HG02759 (cell line): ENCODE measurements around the gene ENGASE.

Experiments used
- ATAC-seq: cut with Tn5 transposase; IDR thresholded peaks from one replicate; pipeline ENCODE4 v1.9.1; 2021; ENCODE audit warnings: mild to moderate bottlenecking, moderate library complexity; ENCODE audit not compliant: unreplicated experiment

ENGASE gene

GRCh38 chr17:79079421-79080200 lies 5.0 kb downstream of the ENGASE start:
- no peak for ATAC-seq

DNA sequence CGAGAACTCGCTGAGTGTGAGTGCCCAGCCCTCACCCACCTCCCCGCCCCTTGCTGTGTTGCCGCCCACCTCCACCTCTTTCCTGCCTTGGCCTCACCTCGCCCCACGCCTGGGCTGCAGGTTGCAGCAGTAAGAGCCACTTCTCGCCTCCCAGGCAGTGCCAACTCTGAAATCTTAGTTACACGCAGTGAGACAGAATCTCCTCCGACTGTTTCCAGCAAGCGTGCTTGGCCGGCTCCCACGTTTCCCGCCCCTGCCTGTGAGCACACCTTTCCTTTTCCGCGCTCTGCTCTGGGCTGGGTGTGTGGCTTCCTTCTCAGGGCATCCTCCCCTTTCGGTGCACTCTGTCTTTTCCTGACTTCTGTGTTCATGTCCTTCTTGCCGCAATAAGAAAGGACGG lies 5.7 kb downstream of the ENGASE start:
- no peak for ATAC-seq

- ATAC-seq = no peak
These were observed 6.2 kb downstream of the ENGASE start for GRCh38 chr17:79080761-79081290.

DNA sequence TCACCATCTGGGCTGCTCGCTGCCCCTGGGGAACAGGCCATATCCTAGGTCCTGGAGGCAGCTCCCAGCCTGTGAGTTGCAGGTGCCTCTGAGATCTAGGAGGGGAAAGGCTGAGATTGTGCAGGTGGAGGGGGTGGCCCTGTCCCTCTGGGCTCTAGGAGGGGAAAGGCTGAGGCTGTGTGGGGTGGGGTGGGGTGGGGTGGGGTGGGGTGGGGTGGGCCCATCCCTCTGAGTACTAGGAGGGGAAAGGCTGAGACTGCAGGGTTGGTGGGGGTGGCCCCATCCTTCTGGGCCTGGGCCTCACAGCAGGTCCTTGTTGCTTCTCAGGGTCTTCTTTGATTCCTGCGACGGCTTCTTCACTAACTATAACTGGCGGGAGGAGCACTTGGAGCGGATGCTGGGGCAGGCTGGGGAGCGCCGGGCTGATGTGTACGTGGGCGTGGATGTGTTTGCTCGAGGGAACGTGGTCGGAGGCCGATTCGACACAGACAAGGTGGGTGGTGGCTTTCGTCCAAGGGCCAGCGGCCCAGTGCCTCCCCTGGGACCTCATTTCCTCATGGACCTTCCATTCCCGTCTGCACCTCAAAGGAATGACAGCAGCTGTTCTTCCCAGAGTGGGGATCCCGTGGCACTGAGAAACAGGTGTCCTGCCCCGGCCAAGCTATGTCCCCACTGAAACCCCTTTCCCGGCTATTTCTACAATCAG lies 7.1 kb downstream of the ENGASE start:
- ATAC-seq = no peak

DNA sequence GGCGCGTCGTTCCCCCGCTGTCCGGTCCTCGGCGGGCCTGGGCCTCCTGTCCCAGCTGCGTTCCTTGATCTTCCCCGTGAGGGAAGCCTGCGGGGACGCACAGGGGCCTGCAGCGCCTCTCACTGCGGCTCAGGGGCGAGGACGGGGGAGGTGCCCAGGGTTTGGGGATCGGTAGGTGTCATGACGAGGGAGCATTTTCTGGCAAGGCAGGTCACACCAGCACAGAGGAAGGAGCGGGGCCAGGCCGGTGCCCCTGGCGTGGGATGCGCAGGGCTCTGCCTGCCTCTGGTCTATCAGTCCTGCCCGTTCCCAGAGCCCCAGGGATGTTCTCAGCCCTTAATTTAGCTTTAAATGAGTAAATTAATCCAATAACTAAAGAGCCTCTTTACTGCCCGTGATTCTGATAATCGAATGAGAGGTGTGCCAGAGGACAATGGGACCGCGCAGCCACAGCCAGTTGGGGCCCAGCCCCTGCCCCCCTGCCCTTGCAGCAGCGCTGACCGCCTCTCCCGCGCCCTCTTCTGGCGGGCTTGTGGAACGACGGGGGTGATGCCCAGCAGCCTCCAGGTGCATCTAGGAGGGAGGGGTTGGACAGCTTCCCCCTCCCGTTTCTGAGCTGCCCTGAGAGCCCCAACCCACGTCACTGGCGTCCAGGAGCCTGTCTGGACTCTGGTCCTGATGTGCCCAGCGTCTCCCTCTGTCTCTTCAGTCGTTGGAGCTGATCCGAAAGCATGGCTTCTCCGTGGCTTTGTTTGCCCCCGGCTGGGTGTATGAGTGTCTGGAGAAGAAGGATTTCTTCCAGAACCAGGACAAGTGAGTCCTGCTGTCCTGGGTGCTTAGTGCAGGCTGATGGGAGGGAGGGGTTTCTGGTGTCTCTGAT lies 7.9 kb downstream of the ENGASE start:
- no peak for ATAC-seq

DNA sequence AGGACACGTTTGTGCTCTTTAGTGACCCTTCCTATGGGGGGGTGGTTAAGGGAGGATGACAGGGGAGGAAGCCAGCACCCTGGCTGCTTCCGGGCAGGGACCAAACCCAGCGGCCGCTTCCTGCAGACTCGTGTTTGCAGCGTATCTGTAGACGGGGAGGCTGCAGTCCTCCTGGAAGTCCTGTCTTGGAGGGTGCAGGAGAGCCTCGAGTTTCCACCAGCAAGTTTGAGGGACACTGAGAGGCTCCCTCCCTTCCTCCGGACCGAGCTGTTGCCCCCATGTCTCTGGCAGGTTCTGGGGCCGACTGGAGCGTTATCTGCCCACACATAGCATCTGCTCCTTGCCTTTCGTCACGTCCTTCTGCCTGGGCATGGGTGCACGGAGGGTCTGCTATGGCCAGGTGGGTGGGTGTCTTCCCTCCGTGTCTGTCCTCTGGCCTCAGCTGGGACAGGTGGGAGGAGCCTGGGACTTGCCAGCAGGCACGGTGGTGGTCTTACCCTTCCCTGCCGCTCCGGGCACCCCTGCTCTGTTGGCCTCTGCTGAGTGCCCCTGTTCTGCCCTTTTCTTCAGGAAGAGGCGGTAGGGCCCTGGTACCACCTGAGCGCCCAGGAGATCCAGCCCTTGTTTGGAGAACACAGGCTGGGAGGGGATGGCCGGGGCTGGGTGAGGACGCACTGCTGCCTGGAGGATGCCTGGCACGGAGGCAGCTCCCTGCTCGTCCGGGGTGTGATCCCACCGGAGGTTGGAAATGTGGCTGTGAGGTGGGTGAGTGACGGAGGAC lies 8.8 kb downstream of the ENGASE start:
- no peak for ATAC-seq

DNA sequence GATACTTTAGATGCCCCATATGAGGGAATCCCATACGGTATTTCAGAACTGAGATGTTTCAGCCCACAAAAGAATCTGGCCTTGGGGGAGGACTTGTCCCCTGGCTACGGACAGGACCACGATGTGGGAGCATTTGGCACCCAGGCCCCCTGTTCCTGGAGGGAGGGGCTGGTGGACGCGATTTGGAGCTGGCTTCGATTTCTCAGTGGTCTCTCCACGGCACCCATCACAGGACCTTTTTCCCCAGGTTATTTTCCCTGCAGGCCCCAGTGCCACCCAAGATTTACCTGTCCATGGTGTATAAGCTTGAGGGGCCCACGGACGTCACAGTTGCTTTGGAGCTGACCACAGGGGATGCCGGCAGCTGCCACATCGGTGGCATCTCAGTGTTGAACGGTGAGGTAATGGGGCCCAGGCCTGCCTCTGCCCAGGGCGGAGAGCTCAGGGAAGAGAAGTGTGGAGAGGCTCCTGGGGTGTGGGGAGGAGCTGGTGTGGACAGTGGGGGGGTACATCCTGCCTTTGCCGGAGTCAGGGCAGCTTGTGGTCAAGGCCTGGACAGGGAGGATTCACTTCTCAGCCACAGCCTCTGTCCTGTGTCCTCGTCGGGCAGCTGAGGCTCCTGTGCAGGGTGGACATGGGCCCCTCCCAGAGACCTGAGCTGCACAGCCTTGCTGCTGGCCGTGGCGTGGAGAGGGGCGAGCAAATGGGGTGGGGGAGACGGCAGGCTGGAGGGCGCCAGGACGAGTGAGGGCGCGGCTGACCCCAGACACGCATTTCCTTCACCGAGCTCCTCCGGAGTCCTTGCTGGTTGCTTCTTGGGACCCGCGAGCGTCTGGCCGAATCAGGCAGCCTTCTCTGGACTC lies 9.9 kb downstream of the ENGASE start:
- no peak for ATAC-seq

DNA sequence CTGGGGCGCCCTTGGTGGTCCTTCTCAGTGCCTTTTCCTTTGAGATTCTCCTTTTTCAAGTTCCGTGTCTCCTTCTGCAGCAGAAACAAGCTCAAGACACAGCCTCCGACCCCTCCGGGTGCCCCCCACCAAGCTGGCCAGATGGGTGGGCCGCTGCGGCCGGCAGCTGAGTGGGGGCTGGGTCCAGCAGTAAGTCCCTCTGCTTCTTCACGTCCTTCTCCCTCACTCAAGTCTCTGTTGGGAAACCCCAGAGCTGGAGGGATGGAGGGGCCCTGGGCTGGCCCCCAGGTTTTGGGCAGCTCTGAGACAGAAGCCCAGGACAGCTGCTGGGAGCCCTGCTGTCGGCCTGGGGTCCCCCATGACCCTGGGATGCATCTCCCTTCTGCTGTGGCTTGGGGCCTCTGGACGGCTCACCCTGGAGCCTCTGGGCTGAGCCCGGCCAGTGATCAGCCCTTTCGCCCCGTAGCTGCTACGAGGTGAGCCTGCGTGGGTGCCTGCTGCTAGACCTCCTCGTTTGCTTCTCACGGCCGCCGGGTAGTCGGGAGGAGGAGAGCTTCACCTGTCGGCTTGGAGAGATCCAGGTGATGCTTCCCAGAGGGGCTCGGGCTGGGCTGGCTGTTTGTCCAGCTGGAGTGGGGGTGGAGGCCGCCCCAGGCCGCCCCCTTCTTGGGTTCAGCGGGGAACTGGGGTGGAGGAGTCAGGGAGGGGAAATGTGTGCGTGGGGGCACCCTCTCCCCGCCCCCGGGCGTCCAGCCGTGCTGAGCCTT lies 10.7 kb downstream of the ENGASE start:
- no peak for ATAC-seq

DNA sequence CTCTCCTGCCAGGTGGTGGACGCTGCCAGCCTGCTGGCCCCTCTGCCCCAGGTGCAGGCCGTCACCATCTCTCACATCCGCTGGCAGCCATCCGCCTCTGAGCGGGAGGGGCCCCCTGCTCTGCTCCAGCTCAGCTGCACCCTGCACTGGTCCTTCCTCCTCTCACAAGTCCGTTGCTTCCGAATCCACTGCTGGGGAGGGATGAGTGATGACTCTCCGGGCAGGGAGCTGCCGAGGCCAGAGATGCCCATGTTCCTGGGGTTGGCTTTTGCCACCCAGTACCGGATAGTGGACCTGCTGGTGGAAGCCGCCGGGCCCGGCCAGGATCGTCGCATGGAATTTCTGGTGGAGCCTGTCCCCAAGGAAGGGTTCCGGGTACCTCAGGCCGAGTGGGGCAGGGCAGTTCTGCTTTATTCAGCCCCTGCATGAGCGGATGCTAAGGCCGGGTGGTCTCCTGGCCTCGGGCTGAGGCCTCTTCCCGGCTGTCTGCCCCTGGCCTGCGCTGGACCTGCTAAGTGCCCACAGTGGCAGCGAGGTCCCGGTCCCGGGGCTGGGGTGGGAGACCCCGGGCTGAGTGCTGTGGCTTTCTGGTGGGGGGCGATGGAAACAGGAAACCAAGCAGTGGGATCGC lies 11.4 kb downstream of the ENGASE start:
- ATAC-seq = no peak

DNA sequence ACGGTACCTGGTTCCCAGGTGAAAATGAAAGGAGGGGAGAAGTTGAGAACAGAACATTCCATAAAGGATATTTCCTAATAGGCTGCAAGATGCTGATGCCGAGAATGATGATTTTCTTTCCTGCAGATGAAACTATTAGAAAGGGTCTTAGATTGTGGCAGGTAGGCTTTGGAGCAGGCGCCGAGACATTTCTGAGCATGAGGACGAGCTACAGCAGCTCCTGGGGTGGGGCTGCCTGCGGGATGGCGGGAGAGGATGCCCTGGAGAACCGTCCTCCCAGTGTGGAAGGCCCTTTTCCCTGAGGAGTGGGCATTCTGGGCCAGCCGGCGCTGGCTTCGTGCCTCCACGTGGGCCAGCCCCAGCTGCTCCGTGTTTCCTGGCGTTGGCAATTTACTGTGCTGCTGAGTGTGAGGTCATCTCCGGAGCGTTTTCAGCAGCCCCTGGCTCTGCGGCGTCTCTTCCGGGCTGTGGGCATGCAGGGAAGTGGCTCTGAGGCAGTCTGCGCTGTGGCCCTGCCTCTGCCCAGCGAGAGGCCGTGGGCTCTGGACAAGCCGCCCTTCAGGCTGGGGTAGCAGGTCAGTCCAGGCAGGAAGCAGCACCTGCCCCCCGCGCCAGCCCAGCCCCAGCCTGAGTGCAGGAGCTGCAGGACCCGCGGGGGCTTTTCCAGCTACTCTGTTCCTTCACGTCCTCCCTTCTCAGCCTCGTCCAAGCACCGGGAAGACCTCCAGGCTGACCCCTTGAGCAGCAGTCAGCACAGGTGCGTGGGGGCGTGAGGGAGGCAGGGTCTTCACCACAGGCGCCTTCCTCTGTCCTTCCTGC lies 12.2 kb downstream of the ENGASE start:
- ATAC-seq = no peak

GRCh38 chr17:79087428-79088143 lies 13.0 kb downstream of the ENGASE start:
- ATAC-seq = no peak

DNA sequence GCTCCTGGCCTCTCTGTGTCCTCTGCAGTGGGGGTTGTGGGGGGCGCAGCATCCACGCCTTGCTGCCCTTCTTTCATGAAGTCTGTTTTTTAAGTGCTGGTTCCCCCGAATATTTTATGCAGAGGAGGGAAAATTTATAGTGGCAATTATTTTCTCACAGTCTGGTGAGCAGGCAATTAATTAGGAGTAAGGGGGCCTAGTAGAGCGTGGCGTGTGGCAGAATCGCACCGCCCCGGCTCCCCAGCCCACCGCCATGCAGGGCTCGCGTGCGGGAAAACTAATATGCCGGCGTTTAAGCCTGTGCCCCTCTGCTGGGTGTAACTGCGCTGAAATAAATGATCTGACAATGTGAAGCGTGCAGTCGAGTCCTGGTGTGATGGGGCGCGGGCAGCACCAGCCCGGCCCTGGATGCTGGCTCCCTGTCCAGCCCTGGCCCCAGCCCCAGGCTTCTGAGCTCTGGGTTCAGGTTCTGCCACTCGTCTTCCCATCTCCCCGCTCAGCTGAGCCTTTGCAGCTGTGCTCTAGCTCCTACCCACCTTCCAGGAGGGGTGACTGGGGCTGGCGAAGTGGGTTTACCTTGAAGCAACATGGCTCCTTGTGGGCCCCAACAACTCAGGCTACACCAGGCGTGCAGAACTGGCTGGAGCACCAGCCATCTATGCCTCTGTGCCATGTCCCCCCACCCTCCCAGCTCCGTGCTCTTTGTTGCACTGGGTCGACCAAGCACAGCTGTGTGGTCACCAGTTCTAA lies 13.8 kb downstream of the ENGASE start:
- no peak for ATAC-seq

GRCh38 chr17:79088997-79089328 lies 14.3 kb downstream of the ENGASE start:
- no peak for ATAC-seq

DNA sequence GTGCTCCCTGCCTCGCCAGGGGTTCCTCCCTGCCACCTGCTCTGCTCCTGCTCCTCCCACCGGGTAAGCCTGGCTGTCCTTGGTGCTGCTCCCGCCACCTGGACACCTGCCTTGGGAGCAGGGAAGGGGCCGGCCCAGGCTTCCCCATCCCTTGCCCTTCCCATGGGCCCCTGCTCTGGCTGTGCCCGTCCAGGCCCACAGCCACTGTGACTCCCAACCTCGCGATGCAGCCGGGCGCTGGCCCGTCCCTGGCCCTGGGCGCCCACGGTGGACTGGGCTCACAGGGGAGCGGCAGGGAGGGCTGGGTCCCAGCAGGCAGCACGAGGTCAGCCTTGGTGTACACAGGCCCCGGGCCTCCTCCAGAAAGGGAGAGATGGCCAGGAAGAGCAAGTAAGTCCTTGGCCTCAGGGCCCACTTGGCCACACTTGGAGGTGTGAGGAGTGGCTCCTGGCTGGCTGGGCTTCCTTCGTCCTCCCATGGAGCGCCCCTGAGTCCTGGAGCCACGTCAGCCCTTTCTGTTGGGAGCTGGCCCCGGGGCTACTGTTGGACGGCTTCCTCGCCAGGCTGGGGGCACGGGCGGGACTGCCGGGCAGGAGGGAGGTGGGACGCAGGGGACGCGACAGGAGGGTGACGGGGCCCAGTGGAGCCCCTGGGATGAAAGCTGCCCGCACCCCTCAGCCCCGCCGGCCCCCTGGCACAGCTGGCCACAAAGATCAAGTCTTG lies 15.3 kb downstream of the ENGASE start:
- no peak for ATAC-seq

DNA sequence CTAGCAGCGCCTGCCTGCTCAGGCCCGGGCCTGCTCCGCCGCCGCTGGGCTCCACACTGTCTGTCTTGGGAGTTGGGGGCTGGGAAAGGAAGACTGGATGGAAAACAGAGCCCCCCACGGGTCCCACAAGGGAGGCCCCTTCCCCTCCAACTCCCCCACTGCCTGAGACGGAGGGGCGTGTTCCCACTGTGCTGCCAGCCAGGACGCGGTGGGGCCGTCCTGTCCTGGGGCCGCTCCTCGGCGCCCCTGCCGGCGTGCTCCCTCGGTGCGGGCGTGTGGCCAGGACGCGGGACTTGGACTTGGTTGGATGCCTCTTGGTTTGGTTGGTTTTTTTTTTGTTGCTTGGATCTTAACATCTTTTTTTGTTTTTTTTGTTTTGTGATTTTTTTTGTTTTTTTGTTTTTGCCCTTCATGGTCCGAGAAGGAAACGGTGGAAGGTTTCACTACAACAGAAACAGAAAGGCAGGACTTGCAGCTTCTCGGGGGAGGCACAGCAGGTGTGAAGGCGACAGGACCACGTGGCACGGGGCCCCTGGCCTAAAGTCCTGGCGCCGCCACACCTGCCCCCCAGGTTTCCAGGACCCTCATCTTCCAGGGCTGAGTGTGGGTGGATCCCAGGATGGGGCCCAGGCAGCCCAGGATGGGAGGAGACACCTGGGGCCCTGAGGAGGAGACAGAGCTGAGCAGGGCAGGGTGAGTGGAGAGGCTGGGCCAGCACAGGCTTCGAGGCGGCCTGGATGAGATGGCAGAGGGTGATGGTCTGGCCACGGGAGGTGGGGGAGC lies 16.0 kb downstream of the ENGASE start:
- ATAC-seq = no peak
